OCI-LY3 (cell line): ENCODE data around the gene OPA3.
"Not testable (repeated sequence)": the region's sequence is repeated elsewhere in the genome, so short reads cannot be mapped to it uniquely, and the experiment has no call there.

Experiments used
- H2AFZ ChIP-seq: fragments of 200-600, 300-600 bp; shearing (Covaris generic); 2 replicates; pipeline ENCODE4 v1.6.0; 2014; ENCODE audit warnings: antibody characterized with exemption, low read depth, low read length
- H3K27ac ChIP-seq: fragments of 200-600, 300-600 bp; sonication (generic); 2 replicates; pipeline ENCODE4 v1.5.1; 2014; ENCODE audit warnings: mild to moderate bottlenecking, low read length, moderate library complexity, mixed read lengths
- H3K27me3 ChIP-seq: fragments of 200-600, 300-600 bp; sonication (generic); 2 replicates; pipeline ENCODE4 v1.6.1; 2014; ENCODE audit warnings: low read depth, low read length, mixed read lengths
- H3K36me3 ChIP-seq: fragments of 200-600, 300-600 bp; sonication (generic); replicated peaks from 2 replicates; pipeline ENCODE3; 2014; ENCODE audit warnings: low read depth, low read length, mixed read lengths
- H3K4me1 ChIP-seq: fragments of 300-600, 200-600 bp; sonication (generic); 2 replicates; pipeline ENCODE4 v1.6.1; 2014; ENCODE audit warnings: low read length, mixed read lengths
- H3K4me2 ChIP-seq: fragments of 200-600, 300-600 bp; sonication (generic); 2 replicates; pipeline ENCODE4 v1.6.1; 2014; ENCODE audit warnings: low read length, mixed read lengths
- H3K4me3 ChIP-seq: fragments of 300-600, 200-600 bp; sonication (generic); 2 replicates; pipeline ENCODE4 v1.5.1; 2014; ENCODE audit warnings: antibody characterized with exemption, mild to moderate bottlenecking, low read length, moderate library complexity
- H3K79me2 ChIP-seq: fragments of 300-600, 200-600 bp; shearing (Covaris generic); 2 replicates; pipeline ENCODE4 v1.6.1; 2014; ENCODE audit warnings: mild to moderate bottlenecking, low read length, mixed read lengths
- H3K9ac ChIP-seq: fragments of 300-600, 200-600 bp; shearing (Covaris generic); 2 replicates; pipeline ENCODE4 v1.6.0; 2014; ENCODE audit warnings: mild to moderate bottlenecking, low read length, moderate library complexity
- H3K9me3 ChIP-seq: fragments of 200-600, 300-600 bp; shearing (Covaris generic); 2 replicates; pipeline ENCODE4 v1.6.1; 2014; ENCODE audit warnings: low read length, mixed read lengths; ENCODE audit not compliant: insufficient read depth
- H4K20me1 ChIP-seq: fragments of 200-600, 300-600 bp; sonication (generic); 2 replicates; pipeline ENCODE4 v1.6.1; 2016; ENCODE audit warnings: low read length, mixed read lengths; ENCODE audit not compliant: insufficient read depth
- CTCF ChIP-seq: fragments of 200-600, 300-600 bp; sonication (generic); IDR thresholded peaks from 2 replicates; pipeline ENCODE4 v1.5.1; 2014; ENCODE audit warnings: antibody characterized with exemption, low read length, low read depth
- EZH2phosphoT487 ChIP-seq: fragments of 200-600 bp; shearing (Covaris generic); IDR thresholded peaks from 2 replicates; pipeline ENCODE4 v1.6.1; 2018; ENCODE audit warnings: antibody characterized with exemption, mixed run types, low read depth

Gene OPA3

GRCh38 chr19:45584332-45585157 lies at the start of gene OPA3:
Gene OPA3, minus strand, starts transcription at chr19:45584802. Its CDS starts 38 bp downstream, at chr19:45584764.
- H3K79me2 ChIP-seq, result peaks cover 31% of the 10 kb centered on the region
- peak within 1 kb of the TSS; percentile 86 for H2AFZ ChIP-seq
- H3K9me3 ChIP-seq, result no peaks in the 10 kb centered on the region
- TF ChIP-seq CTCF (no peak), EZH2phosphoT487 (no peak)
- peaks cover 8% of the 10 kb centered on the region for H3K36me3 ChIP-seq
- no peaks in the 10 kb centered on the region for H3K27me3 ChIP-seq
- peak within 1 kb of the TSS; percentile 95 for H3K9ac ChIP-seq
- peak within 1 kb of the TSS; percentile 93 for H3K4me2 ChIP-seq
- peak within 1 kb of the TSS; percentile 79 for H3K27ac ChIP-seq
- peaks cover 9% of the 10 kb centered on the region for H3K4me1 ChIP-seq
- peak within 1 kb of the TSS; percentile 94 for H3K4me3 ChIP-seq
- no peaks in the 10 kb centered on the region for H4K20me1 ChIP-seq

- Histone ChIP-seq H3K79me2 (no peaks in the 10 kb centered on the region), H3K4me3 (no peak overlapping the region), H3K27me3 (no peaks in the 10 kb centered on the region), H3K27ac (no peak overlapping the region), H3K36me3 (peaks cover 23% of the 10 kb centered on the region), H3K9ac (no peak overlapping the region), H3K9me3 (no peaks in the 10 kb centered on the region), H3K4me2 (no peak overlapping the region), H3K4me1 (peaks cover 17% of the 10 kb centered on the region), H2AFZ (no peak overlapping the region), H4K20me1 (no peaks in the 10 kb centered on the region)
- TF ChIP-seq EZH2phosphoT487 (no peak), CTCF (no peak)
Measured at GRCh38 chr19:45632468-45633196, 48.0 kb upstream of the OPA3 start.

- H3K9ac ChIP-seq, result no peak overlapping the region
- H3K4me1 ChIP-seq, result peaks cover 17% of the 10 kb centered on the region
- no peaks in the 10 kb centered on the region for H3K27me3 ChIP-seq
- no peak overlapping the region for H3K4me3 ChIP-seq
- no peaks in the 10 kb centered on the region for H3K9me3 ChIP-seq
- no peak overlapping the region for H2AFZ ChIP-seq
- no peaks in the 10 kb centered on the region for H4K20me1 ChIP-seq
- TF ChIP-seq EZH2phosphoT487 (no peak), CTCF (no peak)
- no peaks in the 10 kb centered on the region for H3K79me2 ChIP-seq
- peak overlapping the region; percentile 34; the same call in 1 of the 2 replicates for H3K27ac ChIP-seq
- peak overlapping the region; percentile 15 for H3K4me2 ChIP-seq
- H3K36me3 ChIP-seq, result peaks cover 30% of the 10 kb centered on the region
Measured at GRCh38 chr19:45630463-45630862, 45.9 kb upstream of the OPA3 start.

GRCh38 chr19:45629704-45630103 lies 45.1 kb upstream of the OPA3 start:
- no peak overlapping the region for H2AFZ ChIP-seq
- H3K27ac ChIP-seq, result peak overlapping the region; percentile 34; the same call in 1 of the 2 replicates
- H3K9ac ChIP-seq, result peak overlapping the region; percentile 25; the same call in 1 of the 2 replicates
- H3K79me2 ChIP-seq, result no peaks in the 10 kb centered on the region
- peaks cover 17% of the 10 kb centered on the region for H3K4me1 ChIP-seq
- no peak for TF ChIP-seq EZH2phosphoT487
- TF ChIP-seq CTCF, result no peak
- no peaks in the 10 kb centered on the region for H3K27me3 ChIP-seq
- H3K9me3 ChIP-seq, result no peaks in the 10 kb centered on the region
- H3K36me3 ChIP-seq, result peaks cover 32% of the 10 kb centered on the region
- no peaks in the 10 kb centered on the region for H4K20me1 ChIP-seq
- H3K4me2 ChIP-seq, result peak overlapping the region; percentile 51; the same call in 1 of the 2 replicates
- no peak overlapping the region for H3K4me3 ChIP-seq

GRCh38 chr19:45628219-45628618 lies 43.6 kb upstream of the OPA3 start:
- not testable (repeated sequence) for H3K9me3 ChIP-seq

More at GRCh38 chr19:45628219-45628618, 43.6 kb upstream of the OPA3 start:
- H3K79me2 ChIP-seq, H4K20me1 ChIP-seq, H3K27me3 ChIP-seq, H3K4me2 ChIP-seq, H3K9ac ChIP-seq, H3K4me3 ChIP-seq, H2AFZ ChIP-seq, H3K27ac ChIP-seq: not testable (repeated sequence)
- peaks cover 17% of the 10 kb centered on the region for H3K4me1 ChIP-seq
- H3K36me3 ChIP-seq, result peaks cover 42% of the 10 kb centered on the region
